Measurements from ENCODE around the gene DELE1.

DNA sequence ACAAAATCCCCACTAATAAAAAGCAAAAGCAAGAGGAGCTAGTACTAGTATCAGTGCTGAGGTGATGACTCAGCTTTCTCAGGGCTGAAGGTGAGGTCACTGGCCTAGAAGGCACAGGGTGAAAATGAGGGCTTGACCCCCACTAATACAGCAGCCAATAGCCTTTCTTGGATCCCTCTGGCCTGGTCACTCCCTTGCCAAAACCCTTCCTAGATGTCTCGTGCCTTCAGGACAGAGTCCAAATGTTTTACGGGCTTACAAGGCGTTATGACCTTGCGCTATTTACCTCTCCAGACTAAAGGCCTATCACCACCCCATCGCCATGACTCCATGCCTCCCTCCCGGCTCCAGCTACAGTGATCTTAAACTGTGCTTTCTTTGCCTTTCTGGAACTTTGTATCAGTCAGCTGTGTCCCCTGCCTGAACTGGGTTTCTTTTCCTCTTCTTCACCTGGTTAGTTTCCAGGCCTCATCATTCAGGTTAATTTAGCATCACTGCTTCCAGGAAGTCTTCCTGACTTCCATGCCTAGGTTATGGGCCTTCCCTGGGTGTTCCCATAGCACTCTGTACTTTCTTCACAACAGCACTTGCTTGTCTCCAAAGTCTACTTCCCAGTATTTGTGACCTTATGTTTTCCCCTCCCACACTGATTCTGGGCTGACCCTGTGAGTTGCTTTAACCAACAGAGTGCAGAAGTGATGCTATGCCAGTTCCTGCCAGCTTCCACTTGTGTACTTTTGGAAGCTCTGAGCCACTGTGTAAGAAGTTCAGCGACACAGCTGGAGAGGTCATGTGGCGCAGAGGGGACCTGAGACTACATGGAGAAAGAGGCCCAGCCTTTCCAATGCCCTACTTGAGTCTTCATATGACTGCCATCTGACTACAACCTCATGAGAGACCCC, 4.2 kb upstream of the DELE1 start:
- TF ChIP-seq EP300 (conservative IDR thresholded peaks at IDR 0.05; ENCODE audit: poor library complexity, severe bottlenecking) (no peak), EZH2 (IDR thresholded peaks at IDR 0.05; ENCODE audit: borderline replicate concordance, insufficient read depth, low read length, poor library complexity, severe bottlenecking) (no peak), POLR2AphosphoS5 (IDR thresholded peaks at IDR 0.05) (no peak)
- TF ChIP-seq, protein P1, sequence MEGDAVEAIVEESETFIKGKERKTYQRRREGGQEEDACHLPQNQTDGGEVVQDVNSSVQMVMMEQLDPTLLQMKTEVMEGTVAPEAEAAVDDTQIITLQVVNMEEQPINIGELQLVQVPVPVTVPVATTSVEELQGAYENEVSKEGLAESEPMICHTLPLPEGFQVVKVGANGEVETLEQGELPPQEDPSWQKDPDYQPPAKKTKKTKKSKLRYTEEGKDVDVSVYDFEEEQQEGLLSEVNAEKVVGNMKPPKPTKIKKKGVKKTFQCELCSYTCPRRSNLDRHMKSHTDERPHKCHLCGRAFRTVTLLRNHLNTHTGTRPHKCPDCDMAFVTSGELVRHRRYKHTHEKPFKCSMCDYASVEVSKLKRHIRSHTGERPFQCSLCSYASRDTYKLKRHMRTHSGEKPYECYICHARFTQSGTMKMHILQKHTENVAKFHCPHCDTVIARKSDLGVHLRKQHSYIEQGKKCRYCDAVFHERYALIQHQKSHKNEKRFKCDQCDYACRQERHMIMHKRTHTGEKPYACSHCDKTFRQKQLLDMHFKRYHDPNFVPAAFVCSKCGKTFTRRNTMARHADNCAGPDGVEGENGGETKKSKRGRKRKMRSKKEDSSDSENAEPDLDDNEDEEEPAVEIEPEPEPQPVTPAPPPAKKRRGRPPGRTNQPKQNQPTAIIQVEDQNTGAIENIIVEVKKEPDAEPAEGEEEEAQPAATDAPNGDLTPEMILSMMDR (IDR thresholded peaks at IDR 0.05; ENCODE audit: poor library complexity, severe bottlenecking) = no peak

Data from neural cell (in vitro differentiated cells).